K562 (cell line): Measurements from ENCODE around the gene CCSER1.

ENCODE experiments used
- CTCF ChIP-seq, 3 experiments: IDR thresholded peaks in 2 of 3; conservative IDR thresholded peaks in 1 of 3; 2 replicates each; pipeline ENCODE4 v1.5.1; 2011 to 2012; ENCODE audit warnings: low read length in 3 of 3, mild to moderate bottlenecking in 3 of 3, control low read depth in 2 of 3, improper control_type of control experiment in 1 of 3, inconsistent platforms in 1 of 3, low read depth in 1 of 3, mixed read lengths in 1 of 3, moderate library complexity in 1 of 3; ENCODE audit not compliant: insufficient read depth in 2 of 3
- PHB ChIP-seq: fragments of 250-450 bp; sonication (Bioruptor Pico); IDR thresholded peaks from 2 replicates; pipeline ENCODE4 v1.5.0; 2021
- YY1 ChIP-seq, 3 experiments: IDR thresholded peaks; 2 replicates each; pipeline ENCODE4 v1.6.1; 2011; ENCODE audit warnings: low read length in 2 of 3, mild to moderate bottlenecking in 2 of 3, moderate library complexity in 2 of 3, borderline replicate concordance in 1 of 3, control low read depth in 1 of 3, low read depth in 1 of 3; ENCODE audit not compliant: insufficient read depth in 3 of 3, insufficient replicate concordance in 2 of 3, control insufficient read depth in 1 of 3, insufficient read length in 1 of 3; ENCODE audit errors: extremely low read depth in 1 of 3
- ZBTB1 ChIP-seq: sonication (generic); formaldehyde crosslinking; IDR thresholded peaks from 2 replicates; pipeline ENCODE4 v1.8.1; 2023; ENCODE audit warnings: missing genetic modification reagents, low read depth, mild to moderate bottlenecking, borderline replicate concordance
- ZNF507 ChIP-seq: conservative IDR thresholded peaks from 2 replicates; pipeline ENCODE4 v1.6.1; 2017; ENCODE audit warnings: missing genetic modification characterization, missing compliant biosample characterization
- ZNF764 ChIP-seq: fragments of 250-450 bp; sonication (Bioruptor Pico); IDR thresholded peaks from 2 replicates; pipeline ENCODE4 v1.4.0; 2020; ENCODE audit warnings: low read depth, mild to moderate bottlenecking, moderate library complexity

- TF ChIP-seq PHB (CRISPR knock-in tag) (no peak), ZNF507 (tag) (no peak), ZBTB1 (CRISPR knock-in tag) (no peak), YY1 (IDR thresholded peaks at IDR 0.05; ENCODE audit: borderline replicate concordance in 1 of 3, control insufficient read depth in 1 of 3, extremely low read depth in 1 of 3, insufficient read depth in 3 of 3, insufficient read length in 1 of 3, insufficient replicate concordance in 2 of 3, low read depth in 1 of 3, low read length in 2 of 3) (no peak), ZNF764 (CRISPR knock-in tag) (no peak), CTCF (IDR thresholded peaks at IDR 0.05 in 2 of 3, conservative IDR thresholded peaks at IDR 0.05 in 1 of 3; ENCODE audit: insufficient read depth in 2 of 3, low read depth in 1 of 3, low read length in 3 of 3) (no peak)
Measured at GRCh38 chr4:90189178-90189577, 62.0 kb downstream of the CCSER1 start.
